GM18519 (cell line): Measurements from ENCODE around the gene TICAM2.

Experiments used
- ATAC-seq: cut with Tn5 transposase; IDR thresholded peaks from one replicate; pipeline ENCODE4 v1.9.1; 2021; ENCODE audit warnings: mild to moderate bottlenecking, moderate library complexity; ENCODE audit not compliant: unreplicated experiment, low FRiP score

Gene TICAM2

DNA sequence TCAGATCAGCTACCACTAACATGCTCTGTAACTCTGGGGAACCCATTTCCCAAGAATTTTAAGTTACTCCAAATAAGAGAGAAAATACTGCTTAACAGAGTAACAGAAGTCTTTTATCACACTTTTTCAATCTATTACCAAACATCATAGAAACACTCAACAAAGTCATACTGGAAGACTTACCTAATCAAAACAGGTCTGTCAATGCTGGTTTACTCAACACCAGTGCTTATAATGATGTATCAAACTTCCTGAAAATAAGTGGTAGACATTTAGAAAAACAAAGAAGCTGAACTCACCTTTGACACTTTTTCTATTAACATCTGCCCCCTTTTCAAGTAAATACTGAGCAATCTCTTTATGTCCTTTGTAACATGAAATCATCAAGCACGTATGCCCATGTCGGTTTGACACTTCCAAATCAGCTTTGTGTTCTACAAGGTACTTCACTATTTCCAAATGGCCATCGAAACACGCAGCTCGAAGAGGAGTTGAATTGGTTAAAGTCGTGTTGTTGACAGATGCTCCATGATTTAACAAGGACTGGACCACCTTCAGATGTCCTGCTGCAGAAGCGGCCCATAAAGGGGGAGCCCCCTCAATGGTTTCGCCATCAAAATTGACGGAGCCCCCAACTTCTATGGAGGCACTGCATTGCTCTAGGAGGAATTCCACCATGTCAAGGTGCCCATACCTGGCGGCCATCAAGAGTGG is 59.5 kb downstream of the TICAM2 start:
- no peak for ATAC-seq

DNA sequence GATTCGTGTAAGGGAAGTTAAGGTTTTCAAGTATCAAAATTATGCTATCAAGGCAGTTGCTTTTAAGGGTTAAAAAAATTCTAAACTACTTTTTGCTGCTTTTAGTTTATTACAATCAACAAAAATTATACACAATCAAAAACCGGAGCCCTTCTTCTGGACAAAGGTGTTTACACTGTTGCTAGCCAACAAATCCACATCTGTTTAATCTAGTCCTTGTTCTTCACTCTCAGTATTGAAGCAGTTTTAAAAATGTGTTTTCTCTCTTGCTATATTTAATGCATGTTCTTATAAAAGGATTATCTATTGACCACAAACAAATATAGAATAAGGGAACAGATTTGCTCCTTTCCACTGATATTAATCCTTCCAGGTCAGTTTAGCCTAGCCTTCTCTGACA is 60.2 kb downstream of the TICAM2 start:
- ATAC-seq, result no peak

DNA sequence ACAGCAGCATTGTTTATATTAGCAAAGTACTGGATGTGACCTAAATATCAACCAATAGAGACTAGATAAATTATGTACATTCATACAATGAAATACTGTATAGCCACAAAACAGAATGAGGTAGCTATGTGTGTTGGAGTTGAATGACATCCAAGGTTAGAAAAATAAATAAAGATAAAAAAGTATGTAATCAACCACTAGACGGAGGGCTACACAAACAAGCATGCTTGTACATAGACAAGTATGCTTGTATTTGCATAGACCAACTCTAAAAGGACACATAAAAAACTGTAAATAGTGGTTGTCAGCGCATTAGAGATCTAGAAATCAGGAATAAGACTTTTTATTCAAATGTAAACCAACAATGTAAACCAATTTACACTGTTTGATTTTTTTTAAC is 60.7 kb downstream of the TICAM2 start:
- ATAC-seq, result no peak

DNA sequence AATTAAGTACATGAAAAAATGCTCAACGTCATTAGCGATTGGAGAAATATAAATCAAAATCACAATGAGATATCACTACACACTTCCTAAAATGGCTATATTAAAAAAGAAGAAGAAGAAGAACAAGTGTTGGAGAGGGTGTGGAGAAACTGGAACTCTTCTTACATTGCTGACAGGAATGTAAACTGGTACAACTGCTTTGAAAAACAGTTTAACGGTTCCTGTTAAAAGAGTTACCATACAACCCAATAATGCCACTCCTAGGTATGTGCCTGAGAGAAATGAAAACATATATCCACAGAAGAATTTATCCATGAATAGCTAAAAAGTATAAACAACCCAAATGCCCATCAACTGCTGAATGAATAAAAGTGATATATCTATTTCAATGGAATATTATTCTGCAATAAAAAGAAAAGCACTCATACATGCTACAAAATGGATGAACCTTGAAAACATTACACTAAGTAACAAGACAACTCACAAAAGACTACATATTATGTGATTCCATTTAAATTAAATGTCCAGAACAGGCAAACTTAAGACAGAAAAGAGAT is 66.7 kb downstream of the TICAM2 start:
- ATAC-seq, result no peak

DNA sequence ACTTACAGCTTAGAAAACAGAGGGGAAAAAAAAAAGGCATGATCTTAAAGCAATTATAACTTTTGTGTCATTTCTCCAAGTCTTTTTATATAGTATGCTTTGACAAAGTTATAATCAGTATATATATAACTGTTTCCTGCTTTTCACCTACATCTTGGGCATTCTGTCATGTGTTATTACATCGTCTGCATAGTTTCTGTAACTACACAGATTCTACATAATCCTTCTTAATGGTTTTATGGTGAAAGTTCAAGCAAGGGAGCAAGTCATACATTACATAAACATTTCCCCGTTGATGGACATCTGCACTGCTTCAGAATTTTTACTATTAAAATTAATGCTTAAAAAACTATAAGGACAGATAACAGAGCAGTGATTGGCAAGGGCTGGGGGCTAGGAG is 69.8 kb downstream of the TICAM2 start:
- no peak for ATAC-seq

DNA sequence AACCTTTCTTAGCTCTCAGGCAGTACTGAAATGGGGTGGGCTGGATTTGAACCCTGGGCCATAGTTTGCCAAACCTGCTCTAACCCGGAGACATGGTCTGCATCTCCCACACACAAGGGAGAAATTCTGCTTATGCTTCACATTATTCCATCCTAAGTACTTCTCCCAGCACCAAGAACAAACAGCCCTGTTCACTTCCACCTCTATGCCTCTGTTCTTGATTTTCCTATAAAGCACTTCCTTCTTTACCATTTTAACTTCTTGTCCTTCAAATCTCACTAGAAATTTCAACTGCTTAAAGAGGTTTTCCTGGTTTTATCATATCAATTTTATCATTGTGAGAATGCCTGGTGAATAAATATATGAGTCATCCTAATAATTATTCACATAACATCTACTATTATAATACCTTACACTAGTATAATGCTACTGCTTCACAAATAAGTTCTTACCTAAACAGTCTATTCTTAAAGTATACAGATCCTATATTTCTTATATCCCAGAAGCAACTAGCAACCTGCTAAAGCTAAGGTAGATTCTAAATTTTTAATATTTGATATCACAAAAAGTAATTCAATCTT is 70.4 kb downstream of the TICAM2 start:
- ATAC-seq, result no peak

DNA sequence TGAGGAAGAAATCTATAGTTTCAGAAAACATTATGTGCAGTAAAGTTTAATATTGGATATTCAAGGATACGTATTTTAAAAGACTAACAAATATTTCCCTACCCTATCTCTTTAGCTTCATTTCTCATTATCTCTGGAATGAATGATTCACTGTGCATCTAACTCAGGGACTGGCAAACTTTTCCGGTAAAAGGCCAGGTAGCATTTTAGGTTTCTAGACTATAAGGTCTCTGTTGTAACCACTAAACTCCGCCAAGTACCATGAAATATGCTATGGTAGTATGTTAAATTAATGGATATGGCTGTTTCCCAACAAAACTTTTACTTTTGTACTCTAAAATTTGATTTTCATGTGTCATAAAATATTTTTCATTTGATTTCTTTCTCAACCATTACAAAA is 70.9 kb downstream of the TICAM2 start:
- no peak for ATAC-seq

DNA sequence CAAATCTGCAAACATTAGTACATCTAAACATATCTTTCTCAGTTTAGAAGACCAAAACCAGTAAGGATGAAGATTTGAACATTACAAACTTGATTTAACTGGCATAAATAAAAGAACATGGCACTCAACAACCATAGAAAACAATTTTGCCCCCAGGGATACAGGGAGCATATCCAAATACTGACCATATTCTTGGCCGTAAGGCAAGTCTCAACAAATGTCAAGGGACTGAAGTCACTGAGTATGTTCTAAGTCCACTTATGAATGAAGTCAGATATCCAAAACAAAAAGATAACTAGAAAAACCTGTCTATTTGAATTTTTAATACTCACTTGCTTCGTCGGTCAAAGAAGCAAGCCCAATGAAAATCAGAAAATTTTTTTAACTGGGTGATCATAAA is 71.9 kb downstream of the TICAM2 start:
- ATAC-seq, result no peak
